IMR-90 (cell line): ENCODE results near the gene SIPA1L3. TPM values are rescaled to one million over a fixed set of nuclear protein-coding genes. Genes with fewer than 3 reads are reported as not detected.

ENCODE experiments used
- ATAC-seq: fragments of 200-7000 bp; cut with Tn5 transposase; 2 replicates; pipeline ENCODE4 v1.9.1; 2020; ENCODE audit warnings: low read depth, mild to moderate bottlenecking, moderate library complexity
- BruUV-seq: library from RNA; stranded (reverse); fragments of 400-500 nt; replicated peaks from 2 replicates; lab custom pipeline; 2021; lab: Mats Ljungman, UMichigan
- CTCF ChIA-PET: fragments of 300-600 bp; formaldehyde crosslinking; extraction: SDS; loops from one replicate; lab custom pipeline; 2021; ENCODE audit warnings: antibody characterized with exemption; lab: Yijun Ruan, JAX
- POLR2A ChIA-PET: fragments of 300-600 bp; sonication (Branson Sonifier 250); formaldehyde crosslinking; loops from one replicate; lab custom pipeline; 2022; ENCODE audit warnings: antibody characterized with exemption; ENCODE audit not compliant: unreplicated experiment; lab: Charles Lee
- DNase-seq: peaks from one replicate; pipeline ENCODE4 v3.0.0; 2013
- H2AFZ ChIP-seq: replicated peaks from 2 replicates; pipeline ENCODE3; 2013; ENCODE audit warnings: low read length, mild to moderate bottlenecking; ENCODE audit not compliant: poor library complexity
- H2AK5ac ChIP-seq: 2 replicates; pipeline ENCODE4 v1.6.1; 2013; ENCODE audit warnings: low read depth, low read length, inconsistent platforms
- H2AK9ac ChIP-seq: replicated peaks from 2 replicates; pipeline ENCODE3; 2013; ENCODE audit warnings: mild to moderate bottlenecking, low read depth, low read length, moderate library complexity; ENCODE audit not compliant: poor library complexity
- H2BK120ac ChIP-seq: 2 replicates; pipeline ENCODE4 v1.6.1; 2013; ENCODE audit warnings: low read depth, low read length, inconsistent platforms
- H2BK15ac ChIP-seq: 3 replicates; pipeline ENCODE4 v1.6.1; 2013; ENCODE audit warnings: low read depth, low read length, inconsistent platforms
- H2BK20ac ChIP-seq: 2 replicates; pipeline ENCODE4 v1.6.1; 2013; ENCODE audit warnings: low read depth, mild to moderate bottlenecking, inconsistent platforms, low read length, moderate library complexity
- H2BK5ac ChIP-seq: 2 replicates; pipeline ENCODE4 v1.6.1; 2013; ENCODE audit warnings: mild to moderate bottlenecking, low read depth, low read length, inconsistent platforms; ENCODE audit not compliant: poor library complexity, severe bottlenecking
- H3K14ac ChIP-seq: replicated peaks from 2 replicates; pipeline ENCODE4 v1.6.1; 2013; ENCODE audit warnings: low read depth, low read length, inconsistent platforms
- H3K18ac ChIP-seq: 2 replicates; pipeline ENCODE4 v1.6.1; 2013; ENCODE audit warnings: low read depth, low read length, control low read depth
- H3K23ac ChIP-seq: 2 replicates; pipeline ENCODE4 v1.6.1; 2013; ENCODE audit warnings: low read depth, low read length, inconsistent platforms
- H3K27ac ChIP-seq: 2 replicates; pipeline ENCODE4 v1.5.1; 2013; ENCODE audit warnings: mild to moderate bottlenecking, control low read depth, low read length; ENCODE audit not compliant: insufficient read depth
- H3K27me3 ChIP-seq: 2 replicates; pipeline ENCODE4 v1.6.1; 2013; ENCODE audit warnings: low read length; ENCODE audit not compliant: control insufficient read depth, insufficient read depth
- H3K36me3 ChIP-seq: 2 replicates; pipeline ENCODE4 v1.6.1; 2013; ENCODE audit warnings: low read length, mixed read lengths; ENCODE audit not compliant: control insufficient read depth, insufficient read depth
- H3K4ac ChIP-seq: 2 replicates; pipeline ENCODE4 v1.6.1; 2013; ENCODE audit warnings: low read depth, low read length, inconsistent platforms
- H3K4me1 ChIP-seq: 2 replicates; pipeline ENCODE4 v1.6.1; 2013; ENCODE audit warnings: low read length, mixed read lengths; ENCODE audit not compliant: control insufficient read depth, insufficient read depth
- H3K4me2 ChIP-seq: 2 replicates; pipeline ENCODE4 v1.6.1; 2013; ENCODE audit warnings: low read depth, mild to moderate bottlenecking, control low read depth, low read length, moderate library complexity
- H3K4me3 ChIP-seq: 2 replicates; pipeline ENCODE4 v1.5.1; 2013; ENCODE audit warnings: low read depth, mild to moderate bottlenecking, control low read depth, low read length, moderate library complexity; ENCODE audit not compliant: insufficient read depth
- H3K56ac ChIP-seq: 2 replicates; pipeline ENCODE4 v1.6.1; 2013; ENCODE audit warnings: low read length, inconsistent platforms; ENCODE audit not compliant: insufficient read depth; ENCODE audit errors: extremely low read depth
- H3K79me1 ChIP-seq, 2 experiments: 2 replicates each; pipeline ENCODE4 v1.6.1; 2013; ENCODE audit warnings: low read length in 2 of 2, inconsistent platforms in 1 of 2, low read depth in 1 of 2
- H3K9ac ChIP-seq: 2 replicates; pipeline ENCODE4 v1.6.1; 2013; ENCODE audit warnings: low read depth, low read length, control low read depth
- H3K9me1 ChIP-seq: 2 replicates; pipeline ENCODE4 v1.6.1; 2013; ENCODE audit warnings: low read length, inconsistent platforms; ENCODE audit not compliant: insufficient read depth
- H3K9me3 ChIP-seq: 2 replicates; pipeline ENCODE4 v1.6.1; 2013; ENCODE audit warnings: low read length; ENCODE audit not compliant: control insufficient read depth, insufficient read depth
- H4K20me1 ChIP-seq: 2 replicates; pipeline ENCODE4 v1.6.1; 2013; ENCODE audit warnings: low read length, inconsistent platforms; ENCODE audit not compliant: insufficient read depth
- H4K5ac ChIP-seq: 2 replicates; pipeline ENCODE4 v1.6.1; 2013; ENCODE audit warnings: mild to moderate bottlenecking, low read depth, low read length, control low read depth
- H4K8ac ChIP-seq, 2 experiments: 2 replicates each; pipeline ENCODE4 v1.6.1; 2013; ENCODE audit warnings: low read depth in 2 of 2, low read length in 2 of 2, control low read depth in 1 of 2, inconsistent platforms in 1 of 2
- H4K91ac ChIP-seq: 2 replicates; pipeline ENCODE4 v1.6.1; 2013; ENCODE audit warnings: low read depth, low read length, inconsistent platforms; ENCODE audit not compliant: insufficient read depth
- CEBPB ChIP-seq: IDR thresholded peaks from 2 replicates; pipeline ENCODE4 v1.6.1; 2012; ENCODE audit warnings: low read depth, low read length, improper control_type of control experiment
- CHD1 ChIP-seq: IDR thresholded peaks from 2 replicates; pipeline ENCODE4 v1.6.1; 2012; ENCODE audit warnings: low read depth, low read length, improper control_type of control experiment
- CTCF ChIP-seq: conservative IDR thresholded peaks from 2 replicates; pipeline ENCODE4 v1.5.1; 2012; ENCODE audit warnings: mild to moderate bottlenecking, low read depth, low read length, improper control_type of control experiment
- FOS ChIP-seq: fragments of 150-350 bp; IDR thresholded peaks from 2 replicates; pipeline ENCODE4 v1.6.1; 2016; ENCODE audit warnings: low read depth, low read length
- MAFK ChIP-seq: IDR thresholded peaks from 2 replicates; pipeline ENCODE4 v1.6.1; 2012; ENCODE audit warnings: low read depth, low read length, improper control_type of control experiment
- MAZ ChIP-seq: IDR thresholded peaks from 2 replicates; pipeline ENCODE4 v1.6.1; 2012; ENCODE audit warnings: low read depth, mild to moderate bottlenecking, low read length, improper control_type of control experiment, moderate library complexity, borderline replicate concordance
- NFE2L2 ChIP-seq: fragments of 150-350 bp; IDR thresholded peaks from 2 replicates; pipeline ENCODE4 v1.6.1; 2016; ENCODE audit warnings: low read depth, mild to moderate bottlenecking, low read length
- RCOR1 ChIP-seq: IDR thresholded peaks from 2 replicates; pipeline ENCODE4 v1.6.1; 2012; ENCODE audit warnings: mild to moderate bottlenecking, low read length, improper control_type of control experiment; ENCODE audit not compliant: insufficient replicate concordance
- RFX5 ChIP-seq: IDR thresholded peaks from 2 replicates; pipeline ENCODE4 v1.8.0; 2012; ENCODE audit warnings: low read depth, mild to moderate bottlenecking, low read length, moderate library complexity
- SMC3 ChIP-seq: fragments of 150-350 bp; IDR thresholded peaks from 2 replicates; pipeline ENCODE4 v1.6.1; 2016; ENCODE audit warnings: low read depth, mild to moderate bottlenecking, antibody characterized with exemption, low read length, moderate library complexity
- WGBS, 2 experiments: methylation state at CpG; one replicate each; pipeline versions ENCODE4 v1.1.5 to v1.1.7; 2013; ENCODE audit warnings: missing lambda C conversion rate in 2 of 2; ENCODE audit not compliant: insufficient read length in 1 of 2; ENCODE audit errors: extremely low coverage in 2 of 2; 5-methylcytosine and 5-hydroxymethylcytosine counted together
- dilution Hi-C: fragments of 300-500 bp; cut with HindIII; formaldehyde crosslinking; loops from one replicate; pipeline ENCODE4 v1.14.3; 2018; ENCODE audit warnings: low sequenced_read_pairs; ENCODE audit not compliant: unreplicated experiment
- in situ Hi-C: fragments of 300-500 bp; cut with MboI; formaldehyde crosslinking; loops from 3 replicates; pipeline ENCODE4 v1.14.3; 2019; ENCODE audit warnings: low sequenced_read_pairs, inconsistent platforms, mixed read lengths
- intact Hi-C: fragments of 100-400 bp; cut with micrococcal nuclease; formaldehyde crosslinking; loops from 2 replicates; pipeline ENCODE4 v1.10.0; 2022
- polyA plus RNA-seq, 3 experiments: library from polyadenylated mRNA; depleted of rRNA; stranded (reverse); fragments of >200 nt; gene quantifications; 2 replicates each; pipeline ENCODE4 v1.2.3, GENCODE V29; 2012; ENCODE audit warnings: low replicate concordance in 1 of 3
- total RNA-seq: library from RNA; depleted of rRNA; stranded (reverse); fragments of >200 nt; gene quantifications from 2 replicates; pipeline ENCODE4 v1.2.3, GENCODE V29; 2012

The SIPA1L3 gene
- total and polyA plus RNA-seq, 2 of the 4 experiments (the other 2 are of a cell fraction), result 4.1 to 9.4 TPM

GRCh38 chr19:37973666-37974065 lies 66.7 kb downstream of the SIPA1L3 start:
- H3K23ac ChIP-seq, result no peak overlapping the region
- BruUV-seq, result no TSS peak
- peaks cover 12% of the 10 kb centered on the region for H3K9me1 ChIP-seq
- no peak overlapping the region for H4K91ac ChIP-seq
- H3K4me1 ChIP-seq, result peaks cover 9% of the 10 kb centered on the region
- H3K18ac ChIP-seq, result no peak overlapping the region; the same call in 1 of the 2 replicates
- H2AFZ ChIP-seq, result no peak overlapping the region
- H2AK5ac ChIP-seq, result peak overlapping the region; percentile 79; the same call in 1 of the 2 replicates
- H3K4me3 ChIP-seq, result no peak overlapping the region
- H4K20me1 ChIP-seq, result no peaks in the 10 kb centered on the region
- no peaks in the 10 kb centered on the region for H3K27me3 ChIP-seq
- H3K27ac ChIP-seq, result no peak overlapping the region
- H2BK5ac ChIP-seq, result peak overlapping the region; percentile 54
- H2AK9ac ChIP-seq, result peak overlapping the region; percentile 83
- no peak overlapping the region for H3K4me2 ChIP-seq
- dilution Hi-C loops, result no loop called here
- DNase-seq (peak; percentile 75), ATAC-seq (no peak)
- H3K14ac ChIP-seq, result peak overlapping the region; percentile 29
- H3K4ac ChIP-seq, result peak overlapping the region; percentile 32; the same call in 1 of the 2 replicates
- H2BK15ac ChIP-seq, result no peak overlapping the region; the same call in 2 of the 3 replicates
- in situ Hi-C loops, result no loop called here
- no peak overlapping the region for H3K56ac ChIP-seq
- CTCF ChIA-PET, result no interaction called here
- peak overlapping the region; percentile 39; the same call in 1 of the 2 replicates for H4K5ac ChIP-seq
- intact Hi-C loops, result no loop called here
- POLR2A ChIA-PET, result no interaction called here
- 40% methylated on average over 1 of the region's 2 CpGs; no CpG with 5 or more reads in 1 of the 2 experiments for WGBS, 2 experiments
- TF ChIP-seq SMC3, result no peak
- TF ChIP-seq MAZ, result no peak
- no peak for TF ChIP-seq CTCF
- TF ChIP-seq MAFK, result no peak
- TF ChIP-seq NFE2L2, result no peak
- no peak for TF ChIP-seq RFX5
- no peak for TF ChIP-seq CHD1
- TF ChIP-seq FOS, result no peak
- TF ChIP-seq RCOR1, result no peak
- TF ChIP-seq CEBPB, result no peak
- H3K9me3 ChIP-seq, result peaks cover 6% of the 10 kb centered on the region
- H4K8ac ChIP-seq, result peak overlapping the region in 1 of 2 experiments; percentile 32; a peak in 1 of 4 replicates
- no peak overlapping the region for H3K9ac ChIP-seq
- H2BK20ac ChIP-seq, result peak overlapping the region; percentile 63; the same call in 1 of the 2 replicates
- peaks cover 3% of the 10 kb centered on the region; the same call in 1 of the 2 replicates for H3K36me3 ChIP-seq
- H2BK120ac ChIP-seq, result peak overlapping the region; percentile 56; the same call in 1 of the 2 replicates
- peaks cover 32 to 89% of the 10 kb centered on the region in 2 experiments for H3K79me1 ChIP-seq
